H1 (cell line): Measurements from ENCODE around the gene EPHB3. TPM values are rescaled to one million over a fixed set of nuclear protein-coding genes. Genes with fewer than 3 reads are reported as not detected.

ENCODE experiments used
- ASH2L ChIP-seq: fragments of 200-600, 300-600 bp; sonication (generic); IDR thresholded peaks from one replicate; pipeline ENCODE4 v1.7.1; 2017; ENCODE audit warnings: low read length
- ATF2 ChIP-seq: IDR thresholded peaks from 2 replicates; pipeline ENCODE4 v1.6.1; 2012; ENCODE audit warnings: low read length, inconsistent platforms
- CREB1 ChIP-seq: IDR thresholded peaks from 2 replicates; pipeline ENCODE4 v1.6.1; 2012; ENCODE audit warnings: inconsistent platforms
- GABPA ChIP-seq: IDR thresholded peaks from 2 replicates; pipeline ENCODE4 v1.6.1; 2011; ENCODE audit warnings: mild to moderate bottlenecking, low read length, moderate library complexity, borderline replicate concordance; ENCODE audit not compliant: insufficient read depth
- GTF2F1 ChIP-seq: IDR thresholded peaks from 2 replicates; pipeline ENCODE4 v1.6.1; 2012; ENCODE audit warnings: low read depth, low read length, improper control_type of control experiment, borderline replicate concordance
- MAFK ChIP-seq: IDR thresholded peaks from 2 replicates; pipeline ENCODE4 v1.6.1; 2012; ENCODE audit warnings: low read depth, mild to moderate bottlenecking, improper control_type of control experiment, low read length
- NRF1 ChIP-seq: IDR thresholded peaks from 2 replicates; pipeline ENCODE4 v1.6.1; 2011; ENCODE audit warnings: mild to moderate bottlenecking, low read depth, low read length, improper control_type of control experiment
- PHF8 ChIP-seq: fragments of 200-600 bp; sonication (generic); conservative IDR thresholded peaks from 2 replicates; pipeline ENCODE4 v1.7.1; 2012; ENCODE audit warnings: low read depth, mild to moderate bottlenecking, inconsistent platforms, low read length, moderate library complexity
- POLR2A ChIP-seq, 2 experiments: IDR thresholded peaks; 1 replicate in 1 of 2; 2 replicates in 1 of 2; pipeline ENCODE4 v1.6.1; 2011; ENCODE audit warnings: low read depth in 2 of 2, low read length in 2 of 2, mild to moderate bottlenecking in 2 of 2; ENCODE audit errors: control extremely low read depth in 1 of 2
- POLR2AphosphoS5 ChIP-seq: IDR thresholded peaks from 2 replicates; pipeline ENCODE4 v1.6.1; 2011; ENCODE audit warnings: low read depth, low read length
- RAD21 ChIP-seq, 2 experiments: IDR thresholded peaks in 1 of 2; conservative IDR thresholded peaks in 1 of 2; 2 replicates each; pipeline ENCODE4 v1.6.1; 2011; ENCODE audit warnings: low read depth in 2 of 2, low read length in 2 of 2, improper control_type of control experiment in 1 of 2, inconsistent platforms in 1 of 2, mild to moderate bottlenecking in 1 of 2, moderate library complexity in 1 of 2
- RFX5 ChIP-seq: IDR thresholded peaks from 2 replicates; pipeline ENCODE4 v1.6.1; 2011; ENCODE audit warnings: low read depth, low read length, improper control_type of control experiment, borderline replicate concordance
- RNF2 ChIP-seq: fragments of 200-900, 300-1000 bp; sonication (generic); IDR thresholded peaks from 2 replicates; pipeline ENCODE4 v1.7.1; 2016; ENCODE audit warnings: borderline replicate concordance, low read depth, mild to moderate bottlenecking, antibody characterized with exemption, low read length; ENCODE audit not compliant: poor library complexity, severe bottlenecking; ENCODE audit errors: missing control alignments
- SP1 ChIP-seq: IDR thresholded peaks from 2 replicates; pipeline ENCODE4 v1.6.1; 2011; ENCODE audit warnings: low read depth, low read length
- SP4 ChIP-seq: IDR thresholded peaks from 2 replicates; pipeline ENCODE4 v1.6.1; 2012; ENCODE audit warnings: low read length, inconsistent platforms
- TAF1 ChIP-seq: IDR thresholded peaks from 2 replicates; pipeline ENCODE4 v1.6.1; 2011; ENCODE audit warnings: mild to moderate bottlenecking, low read depth, low read length
- TBP ChIP-seq: IDR thresholded peaks from 2 replicates; pipeline ENCODE4 v1.6.1; 2011; ENCODE audit warnings: low read depth, low read length, improper control_type of control experiment
- TCF12 ChIP-seq: IDR thresholded peaks from 2 replicates; pipeline ENCODE4 v1.6.1; 2011; ENCODE audit warnings: low read depth, mild to moderate bottlenecking, low read length
- TEAD4 ChIP-seq: IDR thresholded peaks from 2 replicates; pipeline ENCODE4 v1.6.1; 2012; ENCODE audit warnings: low read depth, low read length, inconsistent platforms, mixed read lengths
- YY1 ChIP-seq: IDR thresholded peaks from 2 replicates; pipeline ENCODE4 v1.6.1; 2011; ENCODE audit warnings: low read depth, mild to moderate bottlenecking, low read length
- polyA plus RNA-seq, 7 experiments: library from polyadenylated mRNA; depleted of rRNA in 3 of 7; stranded (reverse) in 5 of 7; unstranded in 2 of 7; fragments of >200 nt in 5 of 7; fragments of 200-250 nt in 2 of 7; gene quantifications; 1 replicate in 5 of 7; 2 replicates in 1 of 7; 4 replicates in 1 of 7; pipeline versions ENCODE4 v1.2.1 to v1.2.3, GENCODE V29; 2011 to 2013; ENCODE audit warnings: missing spikeins in 2 of 7, mixed read lengths in 2 of 7
- total RNA-seq: library from RNA; stranded (reverse); fragmentation: NEBNext Ultra II Directional; extraction: Animal tissue kit (Norgen Biotek cat#: 25700); gene quantifications from 2 replicates; pipeline ENCODE4 v1.2.1, GENCODE V29; 2021
- TF ChIP-seq, protein P1 (sequence below): IDR thresholded peaks from 2 replicates; pipeline ENCODE4 v1.6.1; 2011; ENCODE audit warnings: low read length, improper control_type of control experiment

The EPHB3 gene
- total and polyA plus RNA-seq, 2 of the 8 experiments (the other 6 are each of a cell fraction or from before 2014, with no cell fraction given): 0.41 to 0.91 TPM

DNA sequence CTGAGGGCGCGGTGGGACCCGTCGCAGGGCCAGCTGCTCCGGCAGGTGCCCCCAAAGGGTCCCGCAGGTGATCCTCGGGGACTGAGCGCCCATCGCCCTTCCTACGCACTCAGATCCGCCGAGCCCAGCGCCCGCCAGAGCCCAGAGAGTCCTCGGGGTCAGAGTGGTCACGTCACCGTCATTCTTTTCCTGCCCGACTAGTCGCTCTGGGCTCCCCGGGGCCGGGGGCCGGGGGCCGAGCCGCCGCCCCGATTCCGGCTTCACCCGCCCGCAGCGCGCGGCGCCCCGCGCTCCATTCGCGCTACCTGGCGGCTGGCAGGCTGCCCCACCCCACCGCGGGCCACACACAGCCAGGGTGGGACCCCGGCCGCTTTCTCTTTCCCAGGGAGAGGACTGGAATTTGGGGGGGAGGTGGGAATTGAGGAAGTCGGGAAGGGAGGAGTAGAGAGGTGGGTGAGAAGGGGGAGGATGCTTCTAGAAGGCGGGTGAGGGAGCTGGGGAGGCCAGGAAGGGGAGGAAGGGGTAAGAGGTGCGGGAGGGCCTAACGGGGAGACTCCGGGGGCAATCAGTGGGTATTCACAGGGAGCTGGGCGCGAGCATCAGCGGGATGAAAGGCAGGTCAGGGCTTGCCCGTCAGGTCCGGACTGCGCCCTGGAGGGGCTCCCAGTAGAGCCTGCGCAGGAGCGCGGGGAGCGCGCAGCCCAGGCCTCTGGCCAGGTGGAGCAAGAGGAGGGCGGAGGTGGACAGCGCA lies 36.1 kb upstream of the EPHB3 start (continued):
- TF ChIP-seq NRF1 (0 out of 2 replicates have a peak, but pooled peaks have one; percentile 22), TCF12 (no peak), TEAD4 (peak; percentile 70), TBP (peak; percentile 55; the same call in 1 of the 2 replicates), PHF8 (peak; percentile 74), POLR2A (IDR thresholded peaks at IDR 0.05; ENCODE audit: control extremely low read depth in 1 of 2, low read depth in 2 of 2, low read length in 2 of 2) (peak in 1 of 2 experiments; percentile 82; a peak in 1 of 3 replicates), CREB1 (peak; percentile 54; the same call in 1 of the 2 replicates), POLR2AphosphoS5 (peak; percentile 69), SP1 (peak; percentile 16; the same call in 1 of the 2 replicates), GTF2F1 (no peak), SP4 (no peak), TAF1 (peak; percentile 59; the same call in 1 of the 2 replicates), YY1 (no peak), RAD21 (IDR thresholded peaks at IDR 0.05 in 1 of 2, conservative IDR thresholded peaks at IDR 0.05 in 1 of 2; ENCODE audit: low read depth in 2 of 2, low read length in 2 of 2) (peak in 1 of 2 experiments; percentile 8; a peak in 1 of 4 replicates), RFX5 (no peak), ASH2L (peak; percentile 86), GABPA (peak; percentile 9; the same call in 1 of the 2 replicates), RNF2 (no peak), MAFK (no peak), ATF2 (no peak)
- TF ChIP-seq, protein P1, sequence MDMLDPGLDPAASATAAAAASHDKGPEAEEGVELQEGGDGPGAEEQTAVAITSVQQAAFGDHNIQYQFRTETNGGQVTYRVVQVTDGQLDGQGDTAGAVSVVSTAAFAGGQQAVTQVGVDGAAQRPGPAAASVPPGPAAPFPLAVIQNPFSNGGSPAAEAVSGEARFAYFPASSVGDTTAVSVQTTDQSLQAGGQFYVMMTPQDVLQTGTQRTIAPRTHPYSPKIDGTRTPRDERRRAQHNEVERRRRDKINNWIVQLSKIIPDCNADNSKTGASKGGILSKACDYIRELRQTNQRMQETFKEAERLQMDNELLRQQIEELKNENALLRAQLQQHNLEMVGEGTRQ: no peak
